DOHH2 (cell line): ENCODE results near the gene SYT7.

Source experiments
- H3F3A ChIP-seq: fragments of 200-600 bp; sonication (generic), shearing (Covaris generic); 2 replicates; pipeline ENCODE4 v1.6.0; 2016; ENCODE audit warnings: antibody characterized with exemption, mild to moderate bottlenecking; ENCODE audit not compliant: control insufficient read depth, insufficient read depth
- H3K27ac ChIP-seq: fragments of 200-600 bp; sonication (generic); 2 replicates; pipeline ENCODE4 v1.5.1; 2014; ENCODE audit warnings: low read depth, mild to moderate bottlenecking, low read length, moderate library complexity
- H3K27me3 ChIP-seq: fragments of 200-600 bp; sonication (generic); 2 replicates; pipeline ENCODE4 v1.6.1; 2014; ENCODE audit warnings: mild to moderate bottlenecking, low read length, mixed read lengths; ENCODE audit not compliant: control insufficient read depth
- H3K36me3 ChIP-seq: fragments of 200-600 bp; sonication (generic); 2 replicates; pipeline ENCODE4 v1.6.1; 2014; ENCODE audit warnings: mild to moderate bottlenecking, low read length, moderate library complexity, mixed read lengths; ENCODE audit not compliant: control insufficient read depth
- H3K4me1 ChIP-seq: fragments of 200-600 bp; sonication (generic); 2 replicates; pipeline ENCODE4 v1.6.1; 2014; ENCODE audit warnings: mild to moderate bottlenecking, low read length, mixed read lengths; ENCODE audit not compliant: control insufficient read depth
- H3K4me2 ChIP-seq: fragments of 200-600 bp; sonication (generic); 2 replicates; pipeline ENCODE4 v1.6.0; 2014; ENCODE audit warnings: mild to moderate bottlenecking, low read length, moderate library complexity
- H3K4me3 ChIP-seq: fragments of 200-600 bp; sonication (generic); 2 replicates; pipeline ENCODE4 v1.5.1; 2014; ENCODE audit warnings: mild to moderate bottlenecking, low read length, mixed read lengths
- H3K79me2 ChIP-seq: fragments of 200-600 bp; sonication (generic); 2 replicates; pipeline ENCODE4 v1.6.1; 2014; ENCODE audit warnings: mild to moderate bottlenecking, low read length, mixed read lengths; ENCODE audit not compliant: control insufficient read depth
- H3K9me2 ChIP-seq: fragments of 200-600 bp; sonication (generic); replicated peaks from 2 replicates; pipeline ENCODE4 v1.6.1; 2014; ENCODE audit warnings: mild to moderate bottlenecking, low read length, mixed read lengths; ENCODE audit not compliant: control insufficient read depth
- H3K9me3 ChIP-seq: fragments of 200-600 bp; sonication (generic); 2 replicates; pipeline ENCODE4 v1.6.1; 2014; ENCODE audit warnings: antibody characterized with exemption, low read length, mixed read lengths; ENCODE audit not compliant: control insufficient read depth, insufficient read depth
- H4K20me1 ChIP-seq: fragments of 200-600 bp; sonication (generic); 2 replicates; pipeline ENCODE4 v1.6.0; 2014; ENCODE audit warnings: low read depth, mild to moderate bottlenecking, antibody characterized with exemption, low read length, moderate library complexity; ENCODE audit not compliant: control insufficient read depth, insufficient read depth
- EZH2phosphoT487 ChIP-seq: fragments of 200-600 bp; sonication (generic); IDR thresholded peaks from 2 replicates; pipeline ENCODE4 v1.6.1; 2017; ENCODE audit warnings: borderline replicate concordance, mild to moderate bottlenecking, antibody characterized with exemption, low read length, moderate library complexity, mixed read lengths
- TF ChIP-seq, protein P1 (sequence below): fragments of 200-600 bp; sonication (generic); IDR thresholded peaks from one replicate; pipeline ENCODE4 v1.5.1; 2014; ENCODE audit warnings: antibody characterized with exemption, mild to moderate bottlenecking, low read depth, low read length; ENCODE audit not compliant: poor library complexity, severe bottlenecking

Gene SYT7

DNA sequence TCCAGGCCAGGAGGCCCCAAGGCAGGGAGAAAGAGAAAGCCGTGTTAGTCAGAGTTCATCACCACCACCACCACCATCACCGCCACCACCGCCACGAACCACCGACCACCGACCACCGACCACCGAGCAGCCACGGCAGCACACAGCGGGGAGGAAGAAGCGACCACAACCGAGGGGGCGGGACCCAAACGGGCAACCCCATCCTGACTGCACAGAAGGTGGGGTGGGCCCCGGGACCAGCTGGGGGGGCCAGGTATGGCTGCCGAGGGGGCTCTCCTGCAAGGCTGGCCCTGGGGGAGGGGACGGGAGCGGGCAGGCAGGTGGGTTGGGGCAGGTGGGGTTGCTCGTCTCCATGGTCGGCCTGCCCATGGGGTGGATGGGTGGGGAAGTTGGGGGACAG, 34.2 kb downstream of the SYT7 start:
- no peak overlapping the region for H3K27ac ChIP-seq
- H3K4me1 ChIP-seq, result no peaks in the 10 kb centered on the region
- H3K27me3 ChIP-seq, result no peaks in the 10 kb centered on the region
- no peaks in the 10 kb centered on the region for H3K36me3 ChIP-seq
- no peaks in the 10 kb centered on the region for H3K9me3 ChIP-seq
- no peaks in the 10 kb centered on the region for H4K20me1 ChIP-seq
- no peaks in the 10 kb centered on the region for H3K79me2 ChIP-seq
- no peak overlapping the region for H3K4me2 ChIP-seq
- H3K4me3 ChIP-seq, result no peak overlapping the region
- no peak for TF ChIP-seq EZH2phosphoT487
- TF ChIP-seq, protein P1, sequence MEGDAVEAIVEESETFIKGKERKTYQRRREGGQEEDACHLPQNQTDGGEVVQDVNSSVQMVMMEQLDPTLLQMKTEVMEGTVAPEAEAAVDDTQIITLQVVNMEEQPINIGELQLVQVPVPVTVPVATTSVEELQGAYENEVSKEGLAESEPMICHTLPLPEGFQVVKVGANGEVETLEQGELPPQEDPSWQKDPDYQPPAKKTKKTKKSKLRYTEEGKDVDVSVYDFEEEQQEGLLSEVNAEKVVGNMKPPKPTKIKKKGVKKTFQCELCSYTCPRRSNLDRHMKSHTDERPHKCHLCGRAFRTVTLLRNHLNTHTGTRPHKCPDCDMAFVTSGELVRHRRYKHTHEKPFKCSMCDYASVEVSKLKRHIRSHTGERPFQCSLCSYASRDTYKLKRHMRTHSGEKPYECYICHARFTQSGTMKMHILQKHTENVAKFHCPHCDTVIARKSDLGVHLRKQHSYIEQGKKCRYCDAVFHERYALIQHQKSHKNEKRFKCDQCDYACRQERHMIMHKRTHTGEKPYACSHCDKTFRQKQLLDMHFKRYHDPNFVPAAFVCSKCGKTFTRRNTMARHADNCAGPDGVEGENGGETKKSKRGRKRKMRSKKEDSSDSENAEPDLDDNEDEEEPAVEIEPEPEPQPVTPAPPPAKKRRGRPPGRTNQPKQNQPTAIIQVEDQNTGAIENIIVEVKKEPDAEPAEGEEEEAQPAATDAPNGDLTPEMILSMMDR, result no peak
- H3K9me2 ChIP-seq, result no peaks in the 10 kb centered on the region
- H3F3A ChIP-seq, result no peaks in the 10 kb centered on the region

DNA sequence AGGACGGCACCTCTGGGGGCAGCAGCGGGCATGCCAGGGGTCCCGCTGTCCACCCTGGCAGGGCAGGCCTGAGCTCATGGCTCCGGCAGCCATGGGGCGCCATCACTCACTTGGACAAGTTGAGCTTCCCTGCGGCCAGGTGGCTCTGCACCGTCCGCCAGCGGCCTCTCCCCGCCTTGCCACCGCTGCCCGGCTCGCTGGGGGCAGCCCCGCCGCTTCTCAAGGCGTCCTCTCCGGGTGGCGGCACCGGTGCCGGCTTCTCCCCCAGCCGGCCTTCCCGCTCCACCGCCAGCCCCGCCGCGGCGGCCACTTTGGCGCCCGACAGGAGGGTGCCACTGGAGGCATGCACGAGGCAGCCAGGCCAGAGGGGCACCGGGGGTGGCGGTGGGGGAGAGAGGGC, 35.0 kb downstream of the SYT7 start:
- Histone ChIP-seq H3K4me2 (no peak overlapping the region), H3K27ac (no peak overlapping the region), H3K79me2 (no peaks in the 10 kb centered on the region), H3K9me2 (no peaks in the 10 kb centered on the region), H3K4me3 (no peak overlapping the region), H3K27me3 (peaks cover 4% of the 10 kb centered on the region; the same call in 1 of the 2 replicates), H3K4me1 (no peaks in the 10 kb centered on the region), H3K9me3 (no peaks in the 10 kb centered on the region), H3F3A (no peaks in the 10 kb centered on the region), H4K20me1 (no peaks in the 10 kb centered on the region), H3K36me3 (no peaks in the 10 kb centered on the region)
- TF ChIP-seq, protein P1, result no peak
- TF ChIP-seq EZH2phosphoT487, result no peak

DNA sequence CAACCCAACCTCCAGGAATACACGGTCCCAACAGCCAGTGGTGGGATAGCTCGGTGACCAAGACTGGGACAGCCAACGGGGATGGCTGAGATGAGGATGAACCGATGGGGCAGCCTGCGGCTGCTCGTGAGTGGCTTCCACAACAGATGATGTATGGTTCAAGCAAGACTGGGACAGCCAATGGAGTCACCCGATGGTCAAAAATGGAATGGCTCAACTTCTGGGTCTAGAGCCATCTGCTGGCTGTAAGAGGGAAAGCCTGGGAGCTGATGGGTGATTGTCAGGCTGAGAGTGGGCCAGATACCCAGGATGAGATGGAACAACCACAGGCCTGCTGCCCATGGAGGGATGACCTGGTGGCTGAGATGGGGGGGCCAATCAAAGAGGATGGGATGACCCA, 35.5 kb downstream of the SYT7 start:
- Histone ChIP-seq H3F3A (no peaks in the 10 kb centered on the region), H3K4me1 (no peaks in the 10 kb centered on the region), H3K4me3 (no peak overlapping the region), H4K20me1 (no peaks in the 10 kb centered on the region), H3K9me3 (no peaks in the 10 kb centered on the region), H3K27me3 (peaks cover 4% of the 10 kb centered on the region; the same call in 1 of the 2 replicates), H3K4me2 (no peak overlapping the region), H3K9me2 (no peaks in the 10 kb centered on the region), H3K27ac (no peak overlapping the region), H3K79me2 (no peaks in the 10 kb centered on the region), H3K36me3 (no peaks in the 10 kb centered on the region)
- TF ChIP-seq EZH2phosphoT487, result no peak
- TF ChIP-seq, protein P1, result peak; percentile 63

DNA sequence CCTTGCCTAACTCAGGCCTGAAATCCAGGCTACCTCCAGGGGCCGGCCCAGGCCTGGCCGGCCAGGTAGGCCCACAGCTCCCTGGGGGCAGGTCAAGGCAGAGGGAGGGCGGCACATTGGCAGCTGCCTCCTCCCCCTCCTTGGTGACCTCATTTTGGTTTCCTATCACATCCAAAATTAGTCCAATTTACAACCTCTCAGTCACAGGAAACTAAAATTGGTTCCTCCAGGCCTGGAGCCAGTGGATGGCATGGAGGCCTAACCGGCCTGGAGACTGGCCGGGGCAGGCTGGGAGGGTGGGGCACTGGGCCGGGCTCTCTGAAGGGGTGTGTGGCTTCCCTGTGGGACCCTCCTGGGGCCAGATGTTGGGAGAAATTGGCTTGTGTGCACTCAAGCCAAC, 36.4 kb downstream of the SYT7 start:
- Histone ChIP-seq H4K20me1 (no peaks in the 10 kb centered on the region), H3K36me3 (no peaks in the 10 kb centered on the region), H3K4me3 (no peak overlapping the region), H3K9me3 (no peaks in the 10 kb centered on the region), H3K27ac (no peak overlapping the region), H3K79me2 (no peaks in the 10 kb centered on the region), H3K9me2 (no peaks in the 10 kb centered on the region), H3K4me2 (no peak overlapping the region), H3K4me1 (no peaks in the 10 kb centered on the region), H3F3A (no peaks in the 10 kb centered on the region), H3K27me3 (peaks cover 4% of the 10 kb centered on the region; the same call in 1 of the 2 replicates)
- TF ChIP-seq EZH2phosphoT487, result no peak
- TF ChIP-seq, protein P1, result no peak
